ENCODE results near the gene SLX9. TPM values are rescaled to one million over a fixed set of nuclear protein-coding genes. Genes with fewer than 3 reads are reported as not detected.
"Not testable (repeated sequence)": the region's sequence is repeated elsewhere in the genome, so short reads cannot be mapped to it uniquely, and the experiment has no call there.

Gene SLX9
- total RNA-seq, 1 donor from 2014 or later = 83.4 TPM

- Mint-ChIP-seq H3K4me1 (ENCODE audit: low read depth) (peaks cover 84% of the 10 kb centered on the region), H3K9me3 (no peaks in the 10 kb centered on the region), H3K27ac (peak overlapping the region; percentile 88), H3K36me3 (ENCODE audit: low read depth) (peaks cover 18% of the 10 kb centered on the region), H3K4me3 (peak overlapping the region; percentile 99), H3K27me3 (ENCODE audit: insufficient read depth) (no peaks in the 10 kb centered on the region)
- intact Hi-C loops (cut with micrococcal nuclease) = loop anchor here (2.0 to 5.0 kb wide), 2 partner anchors 49 to 911 kb away; partner anchors contain the start of gene TRAPPC10
- DNase-seq (ENCODE audit: low spot score) = no peak
Measured at GRCh38 chr21:44923480-44924084, 16.2 kb upstream of the SLX9 start.

- H3K36me3 Mint-ChIP-seq (ENCODE audit: low read depth) = peaks cover 15% of the 10 kb centered on the region
- H3K4me1 Mint-ChIP-seq (ENCODE audit: low read depth) = peaks cover 91% of the 10 kb centered on the region
- H3K4me3 Mint-ChIP-seq = peak overlapping the region; percentile 99
- intact Hi-C loops (cut with micrococcal nuclease) = loop anchor here (5.0 kb wide), 3 partner anchors 153 to 912 kb away; partner anchors contain the start of genes KRTAP12-3 and TRAPPC10
- no peak for DNase-seq (ENCODE audit: low spot score)
- peak overlapping the region; percentile 88 for H3K27ac Mint-ChIP-seq
- H3K27me3 Mint-ChIP-seq (ENCODE audit: insufficient read depth) = no peaks in the 10 kb centered on the region
- H3K9me3 Mint-ChIP-seq = no peaks in the 10 kb centered on the region
Measured at GRCh38 chr21:44924606-44925377, 15.0 kb upstream of the SLX9 start.

- Mint-ChIP-seq H3K4me3 (peak overlapping the region; percentile 99), H3K36me3 (ENCODE audit: low read depth) (peaks cover 13% of the 10 kb centered on the region), H3K4me1 (ENCODE audit: low read depth) (peaks cover 92% of the 10 kb centered on the region), H3K27me3 (ENCODE audit: insufficient read depth) (no peaks in the 10 kb centered on the region), H3K27ac (peak overlapping the region; percentile 88), H3K9me3 (no peaks in the 10 kb centered on the region)
- no peak for DNase-seq (ENCODE audit: low spot score)
- intact Hi-C loops (cut with micrococcal nuclease) = loop anchor here (5.0 kb wide), 2 partner anchors 152 to 268 kb away; partner anchors contain the start of gene KRTAP12-3
Measured at GRCh38 chr21:44925378-44925755, 14.5 kb upstream of the SLX9 start.

- H3K9me3 Mint-ChIP-seq = no peaks in the 10 kb centered on the region
- H3K4me1 Mint-ChIP-seq (ENCODE audit: low read depth) = peaks cover 94% of the 10 kb centered on the region
- H3K36me3 Mint-ChIP-seq (ENCODE audit: low read depth) = peaks cover 5% of the 10 kb centered on the region
- peak; percentile 58 for DNase-seq (ENCODE audit: low spot score)
- H3K27ac Mint-ChIP-seq = peak overlapping the region; percentile 98
- peak overlapping the region; percentile 88 for H3K4me3 Mint-ChIP-seq
- H3K27me3 Mint-ChIP-seq (ENCODE audit: insufficient read depth) = no peaks in the 10 kb centered on the region
- intact Hi-C loops (cut with micrococcal nuclease) = loop anchor here (1.0 to 5.0 kb wide), 5 partner anchors 12 to 269 kb away; partner anchors contain the start of genes KRTAP12-3 and SUMO3
Measured at GRCh38 chr21:44926331-44927101, 13.3 kb upstream of the SLX9 start.

GRCh38 chr21:44927259-44927586 lies 12.6 kb upstream of the SLX9 start:
- intact Hi-C loops (cut with micrococcal nuclease) = loop anchor here (2.0 to 5.0 kb wide), 4 partner anchors 46 to 270 kb away; partner anchors contain the start of genes KRTAP12-3 and SUMO3
- H3K4me3 Mint-ChIP-seq = peak overlapping the region; percentile 88
- H3K36me3 Mint-ChIP-seq (ENCODE audit: low read depth) = peaks cover 5% of the 10 kb centered on the region
- no peaks in the 10 kb centered on the region for H3K9me3 Mint-ChIP-seq
- H3K4me1 Mint-ChIP-seq (ENCODE audit: low read depth) = peaks cover 88% of the 10 kb centered on the region
- no peak for DNase-seq (ENCODE audit: low spot score)
- H3K27ac Mint-ChIP-seq = peak overlapping the region; percentile 98
- no peaks in the 10 kb centered on the region for H3K27me3 Mint-ChIP-seq (ENCODE audit: insufficient read depth)

GRCh38 chr21:44927587-44928461 lies 12.0 kb upstream of the SLX9 start:
- peaks cover 83% of the 10 kb centered on the region for H3K4me1 Mint-ChIP-seq (ENCODE audit: low read depth)
- H3K9me3 Mint-ChIP-seq = no peaks in the 10 kb centered on the region
- H3K27ac Mint-ChIP-seq = peak overlapping the region; percentile 98
- peak overlapping the region; percentile 88 for H3K4me3 Mint-ChIP-seq
- no peaks in the 10 kb centered on the region for H3K27me3 Mint-ChIP-seq (ENCODE audit: insufficient read depth)
- intact Hi-C loops (cut with micrococcal nuclease) = loop anchor here (2.0 to 5.0 kb wide), 4 partner anchors 47 to 271 kb away; partner anchors contain the start of genes KRTAP12-3 and SUMO3
- DNase-seq (ENCODE audit: low spot score) = peak; percentile 68
- H3K36me3 Mint-ChIP-seq (ENCODE audit: low read depth) = peaks cover 5% of the 10 kb centered on the region

GRCh38 chr21:44928500-44929241 lies 11.2 kb upstream of the SLX9 start:
- Mint-ChIP-seq H3K4me1 (ENCODE audit: low read depth) (peaks cover 80% of the 10 kb centered on the region), H3K27ac (peak overlapping the region; percentile 98), H3K4me3 (peak overlapping the region; percentile 88)
- not testable (repeated sequence) for H3K36me3 Mint-ChIP-seq (ENCODE audit: low read depth); H3K27me3 Mint-ChIP-seq (ENCODE audit: insufficient read depth); H3K9me3 Mint-ChIP-seq; DNase-seq (ENCODE audit: low spot score)
- intact Hi-C loops (cut with micrococcal nuclease) = loop anchor here (5.0 kb wide), 2 partner anchors 149 to 271 kb away; partner anchors contain the start of gene KRTAP12-3

GRCh38 chr21:44929242-44929798 lies 10.5 kb upstream of the SLX9 start:
- Mint-ChIP-seq H3K4me3 (peak overlapping the region; percentile 81), H3K27me3 (ENCODE audit: insufficient read depth) (no peaks in the 10 kb centered on the region)
- no peak for DNase-seq (ENCODE audit: low spot score)

GRCh38 chr21:44929799-44930542 lies 9.9 kb upstream of the SLX9 start:
- intact Hi-C loops (cut with micrococcal nuclease) = loop anchor here (1.0 to 5.0 kb wide), 4 partner anchors 10 to 273 kb away; partner anchors contain the start of genes ITGB2 and KRTAP12-3
- Mint-ChIP-seq H3K36me3 (ENCODE audit: low read depth) (peaks cover 5% of the 10 kb centered on the region), H3K27ac (peak overlapping the region; percentile 90), H3K4me1 (ENCODE audit: low read depth) (peaks cover 67% of the 10 kb centered on the region), H3K27me3 (ENCODE audit: insufficient read depth) (no peaks in the 10 kb centered on the region), H3K9me3 (no peaks in the 10 kb centered on the region), H3K4me3 (peak overlapping the region; percentile 81)
- no peak for DNase-seq (ENCODE audit: low spot score)

More at GRCh38 chr21:44929242-44929798, 10.5 kb upstream of the SLX9 start:
- Mint-ChIP-seq H3K4me1 (ENCODE audit: low read depth) (peaks cover 73% of the 10 kb centered on the region), H3K36me3 (ENCODE audit: low read depth) (peaks cover 5% of the 10 kb centered on the region), H3K27ac (peak overlapping the region; percentile 90), H3K9me3 (no peaks in the 10 kb centered on the region)
- intact Hi-C loops (cut with micrococcal nuclease) = loop anchor here (5.0 kb wide), 2 partner anchors 148 to 272 kb away; partner anchors contain the start of gene KRTAP12-3

GRCh38 chr21:44930543-44930981 lies 9.3 kb upstream of the SLX9 start:
- H3K4me3 Mint-ChIP-seq = peak overlapping the region; percentile 81
- intact Hi-C loops (cut with micrococcal nuclease) = loop anchor here (1.0 to 2.0 kb wide), 2 partner anchors 10 to 56 kb away; partner anchors contain the start of gene ITGB2
- peaks cover 5% of the 10 kb centered on the region for H3K36me3 Mint-ChIP-seq (ENCODE audit: low read depth)
- H3K27me3 Mint-ChIP-seq (ENCODE audit: insufficient read depth) = no peaks in the 10 kb centered on the region
- no peak for DNase-seq (ENCODE audit: low spot score)
- peak overlapping the region; percentile 90 for H3K27ac Mint-ChIP-seq
- H3K4me1 Mint-ChIP-seq (ENCODE audit: low read depth) = peaks cover 61% of the 10 kb centered on the region
- no peaks in the 10 kb centered on the region for H3K9me3 Mint-ChIP-seq
